ENCODE results near the gene PRSS23. TPM values are rescaled to one million over a fixed set of nuclear protein-coding genes. Genes with fewer than 3 reads are reported as not detected.

PRSS23 gene
- polyA plus RNA-seq, 4 donors = 0.89 to 25.6 (median 9.2) TPM

- no peak for FAIRE-seq
- DNase-seq = no peak
- H3K27me3 ChIP-seq (ENCODE audit: control insufficient read depth in 3 of 3, insufficient read depth in 3 of 3, low read length in 3 of 3) = no peaks in the 10 kb centered on the region
- no peaks in the 10 kb centered on the region for H3K36me3 ChIP-seq (ENCODE audit: control insufficient read depth in 3 of 3, insufficient read depth in 2 of 3, low read depth in 1 of 3, low read length in 3 of 3)
- peaks cover 0 to 23% (median 5%) of the 10 kb centered on the region in 3 donors for H3K4me1 ChIP-seq (ENCODE audit: control insufficient read depth in 3 of 3, insufficient read depth in 2 of 3, low read depth in 1 of 3, low read length in 2 of 3)
- 47 to 88% (median 57%) methylated on average over 2 of the region's 2 CpGs for WGBS, 3 donors
- H3K9me3 ChIP-seq (ENCODE audit: control insufficient read depth in 2 of 2, insufficient read depth in 1 of 2, low read depth in 1 of 2, low read length in 1 of 2) = no peaks in the 10 kb centered on the region
- no peak overlapping the region for H3K4me3 ChIP-seq (ENCODE audit: low read depth in 1 of 3, low read length in 3 of 3)
- no peak overlapping the region for H3K27ac ChIP-seq (ENCODE audit: low read depth in 1 of 3, low read length in 2 of 3)
Observed at GRCh38 chr11:86783661-86784060, 16.7 kb upstream of the PRSS23 start.

GRCh38 chr11:86784241-86784681, 16.1 kb upstream of the PRSS23 start:
- no peaks in the 10 kb centered on the region for H3K9me3 ChIP-seq (ENCODE audit: control insufficient read depth in 2 of 2, insufficient read depth in 1 of 2, low read depth in 1 of 2, low read length in 1 of 2)
- no peak for FAIRE-seq
- peak in 1 of 2 donors; percentile 17 for DNase-seq
- H3K4me3 ChIP-seq (ENCODE audit: low read depth in 1 of 3, low read length in 3 of 3) = no peak overlapping the region
- H3K27me3 ChIP-seq (ENCODE audit: control insufficient read depth in 3 of 3, insufficient read depth in 3 of 3, low read length in 3 of 3) = no peaks in the 10 kb centered on the region
- no peaks in the 10 kb centered on the region for H3K36me3 ChIP-seq (ENCODE audit: control insufficient read depth in 3 of 3, insufficient read depth in 2 of 3, low read depth in 1 of 3, low read length in 3 of 3)
- 46 to 66% (median 50%) methylated on average over 2 of the region's 2 CpGs for WGBS, 3 donors
- H3K27ac ChIP-seq (ENCODE audit: low read depth in 1 of 3, low read length in 2 of 3) = no peak overlapping the region
- peaks cover 0 to 23% (median 5%) of the 10 kb centered on the region in 3 donors for H3K4me1 ChIP-seq (ENCODE audit: control insufficient read depth in 3 of 3, insufficient read depth in 2 of 3, low read depth in 1 of 3, low read length in 2 of 3)

DNA sequence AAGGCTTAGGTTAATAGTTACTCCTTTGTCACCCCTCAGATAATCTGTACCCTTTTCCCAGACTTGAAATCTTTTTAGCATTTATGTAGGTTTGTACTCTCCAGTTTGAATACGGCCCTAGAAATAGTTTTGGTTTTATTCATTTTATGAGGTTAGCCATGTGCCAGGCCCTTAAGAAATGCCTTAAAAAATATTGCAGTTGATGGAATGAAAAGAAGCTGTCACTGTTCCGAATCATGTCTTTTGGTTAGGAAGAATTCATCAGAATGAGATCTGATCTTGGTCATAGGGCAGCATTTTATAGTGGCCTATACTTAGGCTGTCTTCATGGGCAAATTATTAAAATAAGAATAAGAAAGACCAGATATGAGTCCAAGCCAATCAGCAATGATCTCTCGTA, 14.8 kb upstream of the PRSS23 start:
- FAIRE-seq (no peak), DNase-seq (no peak)
- Histone ChIP-seq H3K9me3 (ENCODE audit: control insufficient read depth in 2 of 2, insufficient read depth in 1 of 2, low read depth in 1 of 2, low read length in 1 of 2) (no peaks in the 10 kb centered on the region), H3K4me3 (ENCODE audit: low read depth in 1 of 3, low read length in 3 of 3) (no peak overlapping the region), H3K36me3 (ENCODE audit: control insufficient read depth in 3 of 3, insufficient read depth in 2 of 3, low read depth in 1 of 3, low read length in 3 of 3) (no peaks in the 10 kb centered on the region), H3K27me3 (ENCODE audit: control insufficient read depth in 3 of 3, insufficient read depth in 3 of 3, low read length in 3 of 3) (no peaks in the 10 kb centered on the region), H3K4me1 (ENCODE audit: control insufficient read depth in 3 of 3, insufficient read depth in 2 of 3, low read depth in 1 of 3, low read length in 2 of 3) (peaks cover 0 to 26% (median 5%) of the 10 kb centered on the region in 3 donors), H3K27ac (ENCODE audit: low read depth in 1 of 3, low read length in 2 of 3) (no peak overlapping the region)
- 63 to 83% (median 67%) methylated on average over 3 of the region's 3 CpGs for WGBS, 3 donors

- Histone ChIP-seq H3K27me3 (ENCODE audit: control insufficient read depth in 3 of 3, insufficient read depth in 3 of 3, low read length in 3 of 3) (no peaks in the 10 kb centered on the region), H3K36me3 (ENCODE audit: control insufficient read depth in 3 of 3, insufficient read depth in 2 of 3, low read depth in 1 of 3, low read length in 3 of 3) (no peaks in the 10 kb centered on the region), H3K27ac (ENCODE audit: low read depth in 1 of 3, low read length in 2 of 3) (peak overlapping the region in 1 of 3 donors; percentile 24), H3K4me1 (ENCODE audit: control insufficient read depth in 3 of 3, insufficient read depth in 2 of 3, low read depth in 1 of 3, low read length in 2 of 3) (peaks cover 0 to 26% (median 5%) of the 10 kb centered on the region in 3 donors), H3K9me3 (ENCODE audit: control insufficient read depth in 2 of 2, insufficient read depth in 1 of 2, low read depth in 1 of 2, low read length in 1 of 2) (no peaks in the 10 kb centered on the region), H3K4me3 (ENCODE audit: low read depth in 1 of 3, low read length in 3 of 3) (no peak overlapping the region)
- peak; percentile 59 to 74 for DNase-seq
- whole genome bisulfite sequencing, 3 donors = 18 to 52% (median 24%) methylated on average over 2 of the region's 2 CpGs
- no peak for FAIRE-seq
Observed at GRCh38 chr11:86787018-86787536, 13.3 kb upstream of the PRSS23 start.

GRCh38 chr11:86787656-86788055, 12.7 kb upstream of the PRSS23 start:
- DNase-seq = peak; percentile 15 to 67
- H3K4me3 ChIP-seq (ENCODE audit: low read depth in 1 of 3, low read length in 3 of 3) = no peak overlapping the region
- no peak overlapping the region for H3K27ac ChIP-seq (ENCODE audit: low read depth in 1 of 3, low read length in 2 of 3)
- no peaks in the 10 kb centered on the region for H3K36me3 ChIP-seq (ENCODE audit: control insufficient read depth in 3 of 3, insufficient read depth in 2 of 3, low read depth in 1 of 3, low read length in 3 of 3)
- H3K9me3 ChIP-seq (ENCODE audit: control insufficient read depth in 2 of 2, insufficient read depth in 1 of 2, low read depth in 1 of 2, low read length in 1 of 2) = no peaks in the 10 kb centered on the region
- H3K27me3 ChIP-seq (ENCODE audit: control insufficient read depth in 3 of 3, insufficient read depth in 3 of 3, low read length in 3 of 3) = no peaks in the 10 kb centered on the region
- H3K4me1 ChIP-seq (ENCODE audit: control insufficient read depth in 3 of 3, insufficient read depth in 2 of 3, low read depth in 1 of 3, low read length in 2 of 3) = peaks cover 0 to 24% (median 5%) of the 10 kb centered on the region in 3 donors
- FAIRE-seq = no peak

DNA sequence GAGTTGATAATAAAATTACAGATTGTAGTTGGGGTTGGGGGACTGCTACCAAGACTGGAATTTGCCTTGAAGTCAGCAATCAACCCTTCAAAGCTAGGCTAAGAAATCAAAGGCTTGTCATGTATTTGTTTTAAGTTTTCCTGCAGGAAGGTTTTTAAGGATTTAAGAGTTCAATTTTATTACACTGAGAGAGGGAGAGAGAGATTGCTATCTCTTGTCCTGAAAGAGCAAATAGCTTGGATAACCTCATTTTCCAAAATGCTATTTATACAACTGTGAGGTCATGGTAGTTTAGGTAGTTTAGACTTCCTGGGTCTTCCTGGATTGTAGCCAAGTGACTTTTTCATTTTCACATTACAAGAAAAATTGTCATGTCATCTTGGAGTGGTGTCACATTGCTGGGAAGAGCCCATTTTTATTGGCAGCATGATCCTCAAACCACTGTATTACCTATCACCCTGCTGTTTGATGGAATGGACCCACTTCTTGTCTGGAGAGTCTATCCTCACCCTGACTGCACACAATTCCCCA, 10.1 kb upstream of the PRSS23 start:
- H3K9me3 ChIP-seq (ENCODE audit: control insufficient read depth in 2 of 2, insufficient read depth in 1 of 2, low read depth in 1 of 2, low read length in 1 of 2) = no peaks in the 10 kb centered on the region
- no peaks in the 10 kb centered on the region for H3K36me3 ChIP-seq (ENCODE audit: control insufficient read depth in 3 of 3, insufficient read depth in 2 of 3, low read depth in 1 of 3, low read length in 3 of 3)
- FAIRE-seq = no peak
- no peaks in the 10 kb centered on the region for H3K27me3 ChIP-seq (ENCODE audit: control insufficient read depth in 3 of 3, insufficient read depth in 3 of 3, low read length in 3 of 3)
- H3K4me1 ChIP-seq (ENCODE audit: control insufficient read depth in 3 of 3, insufficient read depth in 2 of 3, low read depth in 1 of 3, low read length in 2 of 3) = peaks cover 0 to 21% (median 0%) of the 10 kb centered on the region in 3 donors
- no peak overlapping the region for H3K27ac ChIP-seq (ENCODE audit: low read depth in 1 of 3, low read length in 2 of 3)
- H3K4me3 ChIP-seq (ENCODE audit: low read depth in 1 of 3, low read length in 3 of 3) = no peak overlapping the region
- DNase-seq = peak in 1 of 2 donors; percentile 40

DNA sequence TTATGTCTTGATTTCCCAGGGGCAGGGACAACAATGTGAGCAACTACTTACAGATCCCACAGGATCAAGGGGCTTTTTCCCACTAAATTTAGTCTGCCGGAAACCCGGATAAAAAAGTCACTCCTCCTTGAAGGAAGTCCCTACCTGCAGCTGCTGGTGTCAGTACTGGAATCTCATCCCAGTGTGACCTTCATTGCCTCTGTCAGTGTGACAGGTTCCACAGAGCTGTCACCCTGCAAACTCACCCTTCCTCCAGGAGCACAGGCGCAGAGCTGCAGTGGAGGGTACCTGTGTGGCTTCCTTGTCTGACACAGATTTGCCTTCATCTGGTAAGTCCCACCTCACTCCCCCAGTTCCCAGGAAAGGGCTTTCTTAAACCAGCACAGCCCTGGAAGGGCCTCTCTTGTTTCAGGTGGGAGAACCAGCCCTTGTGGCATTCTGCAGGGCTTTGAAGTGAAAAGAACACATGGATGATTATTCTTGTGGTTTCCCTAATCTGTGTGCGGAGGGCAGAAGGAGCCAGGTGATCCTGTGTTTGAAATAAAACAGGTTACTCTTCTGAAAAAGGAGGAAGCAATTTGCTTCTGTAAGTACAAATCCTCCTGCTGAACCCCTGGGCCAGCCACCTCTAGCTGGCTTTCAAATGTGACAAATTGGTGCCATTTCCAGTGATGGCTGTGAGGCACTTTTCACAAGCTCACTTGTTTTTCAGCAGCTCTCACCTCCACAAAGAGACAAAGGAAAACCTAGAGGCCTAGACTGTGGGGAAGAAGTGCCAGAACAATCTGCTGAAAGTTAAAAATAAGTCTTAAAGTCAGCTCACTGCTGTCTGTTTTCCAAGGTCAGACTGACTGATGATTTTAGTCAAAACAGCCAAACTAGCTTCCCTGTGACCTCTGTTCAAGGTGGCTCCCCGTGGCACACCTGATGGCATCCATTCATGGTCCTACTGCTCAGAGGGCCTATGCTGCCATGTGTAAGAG, 9.2 kb upstream of the PRSS23 start:
- Histone ChIP-seq H3K27ac (ENCODE audit: low read depth in 1 of 3, low read length in 2 of 3) (no peak overlapping the region), H3K4me3 (ENCODE audit: low read depth in 1 of 3, low read length in 3 of 3) (no peak overlapping the region), H3K9me3 (ENCODE audit: control insufficient read depth in 2 of 2, insufficient read depth in 1 of 2, low read depth in 1 of 2, low read length in 1 of 2) (no peaks in the 10 kb centered on the region), H3K27me3 (ENCODE audit: control insufficient read depth in 3 of 3, insufficient read depth in 3 of 3, low read length in 3 of 3) (no peaks in the 10 kb centered on the region), H3K36me3 (ENCODE audit: control insufficient read depth in 3 of 3, insufficient read depth in 2 of 3, low read depth in 1 of 3, low read length in 3 of 3) (no peaks in the 10 kb centered on the region), H3K4me1 (ENCODE audit: control insufficient read depth in 3 of 3, insufficient read depth in 2 of 3, low read depth in 1 of 3, low read length in 2 of 3) (peaks cover 0 to 21% (median 0%) of the 10 kb centered on the region in 3 donors)
- FAIRE-seq = no peak
- DNase-seq = no peak
- WGBS, 3 donors = 61 to 76% (median 67%) methylated on average over 5 of the region's 5 CpGs

DNA sequence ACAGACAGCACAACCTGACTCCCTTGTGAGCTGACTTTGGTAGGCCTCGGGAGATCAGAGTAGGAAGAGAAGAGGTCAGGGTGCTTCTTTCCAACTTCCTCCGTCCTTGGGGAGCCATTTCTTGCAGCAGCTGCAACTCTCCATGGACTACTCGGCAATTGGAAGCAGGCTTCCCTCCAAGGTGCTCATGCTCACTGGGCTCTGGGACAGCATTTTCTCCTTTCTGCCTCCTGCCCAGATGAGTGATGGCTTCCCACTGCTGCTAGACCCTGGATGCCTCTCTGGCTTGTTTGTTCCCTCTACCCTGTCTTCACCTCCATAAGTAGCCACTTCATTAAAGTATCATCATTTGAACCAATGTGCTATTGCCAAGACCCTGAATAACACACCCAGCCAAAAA, 8.2 kb upstream of the PRSS23 start:
- H3K9me3 ChIP-seq (ENCODE audit: control insufficient read depth in 2 of 2, insufficient read depth in 1 of 2, low read depth in 1 of 2, low read length in 1 of 2) = no peaks in the 10 kb centered on the region
- H3K4me3 ChIP-seq (ENCODE audit: low read depth in 1 of 3, low read length in 3 of 3) = no peak overlapping the region
- DNase-seq (no peak), FAIRE-seq (no peak)
- no peak overlapping the region for H3K27ac ChIP-seq (ENCODE audit: low read depth in 1 of 3, low read length in 2 of 3)
- WGBS, 3 donors = 84 to 92% (median 84%) methylated on average over 3 of the region's 3 CpGs
- peaks cover 0 to 14% (median 0%) of the 10 kb centered on the region in 3 donors for H3K4me1 ChIP-seq (ENCODE audit: control insufficient read depth in 3 of 3, insufficient read depth in 2 of 3, low read depth in 1 of 3, low read length in 2 of 3)
- no peaks in the 10 kb centered on the region for H3K36me3 ChIP-seq (ENCODE audit: control insufficient read depth in 3 of 3, insufficient read depth in 2 of 3, low read depth in 1 of 3, low read length in 3 of 3)
- no peaks in the 10 kb centered on the region for H3K27me3 ChIP-seq (ENCODE audit: control insufficient read depth in 3 of 3, insufficient read depth in 3 of 3, low read length in 3 of 3)

Data from small intestine (tissue), 7 donors.